WTC11 (cell line): Measurements from ENCODE around the gene NIFK. TPM values are rescaled to one million over a fixed set of nuclear protein-coding genes. Genes with fewer than 3 reads are reported as not detected.

Source experiments
- ATAC-seq: fragments of 200-7000 bp; cut with Tn5 transposase; 2 replicates; pipeline ENCODE4 v1.10.0; 2021; ENCODE audit warnings: mild to moderate bottlenecking, moderate library complexity
- CTCF ChIA-PET: fragments of 300-600 bp; sonication (Branson Sonifier 250); formaldehyde crosslinking; loops from one replicate; lab custom pipeline; 2021; ENCODE audit warnings: antibody characterized with exemption; lab: Charles Lee
- POLR2A ChIA-PET: fragments of 350-600 bp; sonication (Branson Sonifier 250); formaldehyde crosslinking; loops from one replicate; lab custom pipeline; 2021; ENCODE audit warnings: antibody characterized with exemption; lab: Charles Lee
- DNase-seq: peaks from one replicate; pipeline ENCODE4 v3.0.0; 2021; ENCODE audit warnings: low spot score
- H3K27ac Mint-ChIP-seq: 2 replicates; pipeline ENCODE4 v1.8.0; 2021; ENCODE audit warnings: mixed read lengths
- H3K27me3 Mint-ChIP-seq: 2 replicates; pipeline ENCODE4 v1.8.0; 2021; ENCODE audit warnings: low read depth, mild to moderate bottlenecking, moderate library complexity, mixed read lengths
- H3K36me3 Mint-ChIP-seq: 2 replicates; pipeline ENCODE4 v1.8.0; 2021; ENCODE audit warnings: mixed read lengths
- H3K4me1 Mint-ChIP-seq: 2 replicates; pipeline ENCODE4 v1.8.0; 2022; ENCODE audit warnings: mixed read lengths
- H3K4me3 Mint-ChIP-seq: 2 replicates; pipeline ENCODE4 v1.8.0; 2021; ENCODE audit warnings: mild to moderate bottlenecking, moderate library complexity, mixed read lengths
- H3K9me3 Mint-ChIP-seq: 2 replicates; pipeline ENCODE4 v1.8.0; 2021; ENCODE audit warnings: mixed read lengths
- AFF4 ChIP-seq: sonication (generic); formaldehyde crosslinking; IDR thresholded peaks from 2 replicates; pipeline ENCODE4 v1.8.1; 2023; ENCODE audit warnings: mild to moderate bottlenecking, missing genetic modification reagents, borderline replicate concordance
- ATF2 ChIP-seq: sonication (generic); formaldehyde crosslinking; IDR thresholded peaks from 2 replicates; pipeline ENCODE4 v1.8.1; 2022; ENCODE audit warnings: low read depth, missing genetic modification reagents, borderline replicate concordance
- ATF6 ChIP-seq: sonication (generic); formaldehyde crosslinking; IDR thresholded peaks from 2 replicates; pipeline ENCODE4 v1.8.1; 2023; ENCODE audit warnings: mild to moderate bottlenecking, missing genetic modification reagents
- E2F1 ChIP-seq: sonication (generic); formaldehyde crosslinking; IDR thresholded peaks from 2 replicates; pipeline ENCODE4 v1.8.0; 2022; ENCODE audit warnings: mild to moderate bottlenecking, missing genetic modification reagents
- ESRRA ChIP-seq: sonication (generic); formaldehyde crosslinking; IDR thresholded peaks from 2 replicates; pipeline ENCODE4 v1.8.1; 2022; ENCODE audit warnings: mild to moderate bottlenecking, missing genetic modification reagents, borderline replicate concordance
- FOXP4 ChIP-seq: sonication (generic); formaldehyde crosslinking; IDR thresholded peaks from 2 replicates; pipeline ENCODE4 v1.8.0; 2022; ENCODE audit warnings: mild to moderate bottlenecking, missing genetic modification reagents
- IRF2 ChIP-seq: sonication (generic); formaldehyde crosslinking; IDR thresholded peaks from 2 replicates; pipeline ENCODE4 v1.8.0; 2022; ENCODE audit warnings: low read depth, missing genetic modification reagents, borderline replicate concordance
- MXD4 ChIP-seq: fragments of 250-450 bp; sonication (Bioruptor Pico); IDR thresholded peaks from 2 replicates; pipeline ENCODE4 v1.8.0; 2021; ENCODE audit warnings: mild to moderate bottlenecking, moderate library complexity, borderline replicate concordance
- NFE2L1 ChIP-seq: sonication (generic); formaldehyde crosslinking; IDR thresholded peaks from 2 replicates; pipeline ENCODE4 v1.8.1; 2023; ENCODE audit warnings: missing genetic modification reagents
- RELA ChIP-seq: sonication (generic); formaldehyde crosslinking; IDR thresholded peaks from 2 replicates; pipeline ENCODE4 v1.8.1; 2022; ENCODE audit warnings: missing genetic modification reagents, mild to moderate bottlenecking, borderline replicate concordance
- SOX15 ChIP-seq: fragments of 250-450 bp; sonication (Bioruptor Pico); IDR thresholded peaks from 2 replicates; pipeline ENCODE4 v1.9.0; 2021; ENCODE audit warnings: mild to moderate bottlenecking
- ZBTB43 ChIP-seq: sonication (generic); formaldehyde crosslinking; IDR thresholded peaks from 2 replicates; pipeline ENCODE4 v1.8.1; 2023; ENCODE audit warnings: mild to moderate bottlenecking, missing genetic modification reagents
- ZNF121 ChIP-seq: sonication (generic); formaldehyde crosslinking; IDR thresholded peaks from 2 replicates; pipeline ENCODE4 v1.8.0; 2023; ENCODE audit warnings: missing genetic modification reagents
- ZNF219 ChIP-seq: sonication (generic); formaldehyde crosslinking; IDR thresholded peaks from 2 replicates; pipeline ENCODE4 v1.8.0; 2023; ENCODE audit warnings: missing genetic modification reagents, mild to moderate bottlenecking, borderline replicate concordance
- ZNF232 ChIP-seq: sonication (generic); formaldehyde crosslinking; IDR thresholded peaks from 2 replicates; pipeline ENCODE4 v1.8.0; 2022; ENCODE audit warnings: mild to moderate bottlenecking, missing genetic modification reagents
- ZNF425 ChIP-seq: fragments of 250-450 bp; sonication (Bioruptor Pico); conservative IDR thresholded peaks from 2 replicates; pipeline ENCODE4 v1.9.0; 2021; ENCODE audit warnings: mild to moderate bottlenecking
- total RNA-seq: library from RNA; stranded (reverse); gene quantifications from 3 replicates; pipeline ENCODE4 v1.2.3, GENCODE V29; 2021

NIFK gene
- total RNA-seq, 1 experiment from 2014 or later = 91.3 TPM

- Mint-ChIP-seq H3K36me3 (peaks cover 54% of the 10 kb centered on the region), H3K27ac (no peak overlapping the region), H3K9me3 (no peaks in the 10 kb centered on the region), H3K4me1 (no peaks in the 10 kb centered on the region), H3K27me3 (no peaks in the 10 kb centered on the region), H3K4me3 (no peak overlapping the region)
- ATAC-seq (no peak), DNase-seq (no peak)
- TF ChIP-seq ZBTB43 (CRISPR knock-in tag) (no peak), FOXP4 (no peak), ZNF219 (CRISPR knock-in tag) (no peak), RELA (CRISPR knock-in tag) (no peak), ESRRA (CRISPR knock-in tag) (no peak), SOX15 (CRISPR knock-in tag) (no peak), ZNF232 (CRISPR knock-in tag) (no peak), ZNF425 (CRISPR knock-in tag) (no peak), MXD4 (CRISPR knock-in tag) (no peak), IRF2 (no peak), NFE2L1 (no peak), ATF2 (CRISPR knock-in tag) (no peak), ATF6 (CRISPR knock-in tag) (no peak), E2F1 (CRISPR knock-in tag) (no peak), ZNF121 (CRISPR knock-in tag) (no peak), AFF4 (CRISPR knock-in tag) (no peak)
- ChIA-PET CTCF (no interaction called here), POLR2A (no interaction called here)
Observed at GRCh38 chr2:121727950-121728349, 8.7 kb downstream of the NIFK start.
